ENCODE data around the gene TSPEAR.
"Not testable (repeated sequence)": the region's sequence is repeated elsewhere in the genome, so short reads cannot be mapped to it uniquely, and the experiment has no call there.

TSPEAR gene

GRCh38 chr21:44582055-44582454, 129.3 kb downstream of the TSPEAR start:
- DNase-seq = no peak

DNA sequence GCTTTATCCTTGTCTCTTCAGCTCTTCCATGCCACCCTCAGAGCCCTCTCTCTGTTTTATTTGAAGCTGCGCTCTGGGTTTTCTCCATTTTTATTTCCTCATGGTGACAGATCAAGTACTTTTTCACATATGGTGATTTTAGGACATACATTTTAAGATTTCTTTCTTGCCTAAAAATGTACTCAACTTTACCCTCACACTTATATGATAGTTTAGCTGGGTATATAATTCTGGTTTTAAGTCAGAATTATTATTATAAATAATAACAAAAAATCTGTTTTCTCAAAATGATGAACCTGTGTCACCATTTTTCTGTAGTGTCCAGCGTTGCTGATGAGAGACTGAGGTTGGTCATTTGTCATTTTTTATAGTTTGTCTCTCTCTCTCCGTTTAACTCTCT, 130.2 kb downstream of the TSPEAR start:
- no peak for DNase-seq

- not testable (repeated sequence) for DNase-seq
These were observed 131.0 kb downstream of the TSPEAR start, which contains the start of gene KRTAP10-5 for GRCh38 chr21:44580231-44580821. Gene KRTAP10-5, minus strand, starts transcription at chr21:44580604. Its CDS starts 26 bp downstream, at chr21:44580578.

- DNase-seq = no peak
These were observed 131.6 kb downstream of the TSPEAR start for GRCh38 chr21:44579833-44580144.

GRCh38 chr21:44579056-44579832, 132.1 kb downstream of the TSPEAR start:
- DNase-seq = no peak

DNA sequence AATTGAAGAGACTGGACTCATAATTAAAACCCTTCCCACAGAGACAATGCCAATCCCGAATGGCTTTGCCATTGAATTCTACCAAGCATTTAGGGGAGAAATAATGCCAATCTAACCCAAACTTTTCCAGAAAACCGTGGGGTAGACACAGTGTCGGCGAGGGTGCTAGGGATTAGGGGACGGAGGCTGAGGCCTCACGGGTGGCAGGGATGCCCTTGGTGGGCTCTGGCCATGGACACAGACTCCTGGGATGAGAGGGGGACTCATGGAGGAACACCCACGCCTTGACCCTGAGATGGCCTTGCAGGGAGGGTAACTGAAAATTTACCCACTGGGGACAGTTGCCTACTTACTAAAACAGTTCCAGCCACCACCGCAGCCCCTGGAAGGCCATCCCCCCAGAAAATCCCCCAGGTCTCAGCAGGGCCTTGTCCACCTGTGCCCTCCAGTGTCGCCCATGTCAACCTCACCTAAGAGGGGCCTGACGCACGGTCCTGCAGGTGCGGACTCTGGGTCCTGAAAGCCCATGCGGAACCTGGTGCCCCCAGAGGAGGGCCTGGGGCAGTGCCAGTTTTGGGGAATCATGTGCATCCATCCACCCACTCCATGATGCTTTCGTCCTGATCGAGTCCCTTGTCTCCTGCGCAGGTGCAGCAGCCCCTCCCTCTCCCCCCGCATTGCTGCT, 132.9 kb downstream of the TSPEAR start:
- no peak for DNase-seq

DNA sequence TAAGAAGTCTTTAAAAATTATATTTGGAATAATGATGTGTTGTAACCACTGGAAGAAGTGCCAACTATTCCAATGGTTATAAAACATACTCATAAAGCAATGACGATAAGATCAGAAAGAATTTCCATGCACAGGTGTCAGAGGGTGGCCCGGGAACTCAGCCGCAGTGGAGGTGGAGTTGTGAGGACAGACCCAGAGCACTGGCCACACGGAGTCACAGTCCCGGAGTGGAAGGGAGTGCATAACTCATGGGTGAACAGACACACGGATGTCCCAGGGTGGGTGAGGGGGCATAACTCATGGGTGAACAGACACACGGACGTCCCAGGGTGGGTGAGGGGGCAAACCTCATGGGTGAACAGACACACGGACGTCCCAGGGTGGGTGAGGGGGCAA, 135.3 kb downstream of the TSPEAR start:
- DNase-seq = no peak

- no peak for DNase-seq
These were observed 135.9 kb downstream of the TSPEAR start for GRCh38 chr21:44575307-44576024.

GRCh38 chr21:44574457-44575306, 136.7 kb downstream of the TSPEAR start:
- DNase-seq = peak; percentile 18

DNA sequence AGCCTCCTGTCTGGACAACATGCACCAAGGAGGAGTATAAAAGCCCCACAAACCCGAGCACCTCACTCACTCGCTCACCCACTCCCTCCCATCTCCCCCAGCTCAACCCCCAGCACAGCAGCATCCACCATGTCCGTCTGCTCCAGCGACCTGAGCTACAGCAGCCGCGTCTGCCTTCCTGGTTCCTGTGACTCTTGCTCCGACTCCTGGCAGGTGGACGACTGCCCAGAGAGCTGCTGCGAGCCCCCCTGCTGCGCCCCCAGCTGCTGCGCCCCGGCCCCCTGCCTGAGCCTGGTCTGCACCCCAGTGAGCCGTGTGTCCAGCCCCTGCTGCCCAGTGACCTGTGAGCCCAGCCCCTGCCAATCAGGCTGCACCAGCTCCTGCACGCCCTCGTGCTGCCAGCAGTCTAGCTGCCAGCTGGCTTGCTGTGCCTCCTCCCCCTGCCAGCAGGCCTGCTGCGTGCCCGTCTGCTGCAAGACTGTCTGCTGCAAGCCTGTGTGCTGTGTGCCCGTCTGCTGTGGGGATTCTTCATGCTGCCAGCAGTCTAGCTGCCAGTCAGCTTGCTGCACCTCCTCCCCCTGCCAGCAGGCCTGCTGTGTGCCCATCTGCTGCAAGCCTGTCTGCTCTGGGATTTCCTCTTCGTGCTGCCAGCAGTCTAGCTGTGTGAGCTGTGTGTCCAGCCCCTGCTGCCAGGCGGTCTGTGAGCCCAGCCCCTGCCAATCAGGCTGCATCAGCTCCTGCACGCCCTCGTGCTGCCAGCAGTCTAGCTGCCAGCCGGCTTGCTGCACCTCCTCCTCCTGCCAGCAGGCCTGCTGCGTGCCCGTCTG, 137.5 kb downstream of the TSPEAR start, which contains the start of gene KRTAP10-4:
KRTAP10-4 (plus strand) TSS at position 100 of the 827 bp plus-strand sequence; CDS start at position 130, 30 bp downstream.
- DNase-seq = not testable (repeated sequence)

GRCh38 chr21:44572959-44573583, 138.3 kb downstream of the TSPEAR start:
- no peak for DNase-seq

DNA sequence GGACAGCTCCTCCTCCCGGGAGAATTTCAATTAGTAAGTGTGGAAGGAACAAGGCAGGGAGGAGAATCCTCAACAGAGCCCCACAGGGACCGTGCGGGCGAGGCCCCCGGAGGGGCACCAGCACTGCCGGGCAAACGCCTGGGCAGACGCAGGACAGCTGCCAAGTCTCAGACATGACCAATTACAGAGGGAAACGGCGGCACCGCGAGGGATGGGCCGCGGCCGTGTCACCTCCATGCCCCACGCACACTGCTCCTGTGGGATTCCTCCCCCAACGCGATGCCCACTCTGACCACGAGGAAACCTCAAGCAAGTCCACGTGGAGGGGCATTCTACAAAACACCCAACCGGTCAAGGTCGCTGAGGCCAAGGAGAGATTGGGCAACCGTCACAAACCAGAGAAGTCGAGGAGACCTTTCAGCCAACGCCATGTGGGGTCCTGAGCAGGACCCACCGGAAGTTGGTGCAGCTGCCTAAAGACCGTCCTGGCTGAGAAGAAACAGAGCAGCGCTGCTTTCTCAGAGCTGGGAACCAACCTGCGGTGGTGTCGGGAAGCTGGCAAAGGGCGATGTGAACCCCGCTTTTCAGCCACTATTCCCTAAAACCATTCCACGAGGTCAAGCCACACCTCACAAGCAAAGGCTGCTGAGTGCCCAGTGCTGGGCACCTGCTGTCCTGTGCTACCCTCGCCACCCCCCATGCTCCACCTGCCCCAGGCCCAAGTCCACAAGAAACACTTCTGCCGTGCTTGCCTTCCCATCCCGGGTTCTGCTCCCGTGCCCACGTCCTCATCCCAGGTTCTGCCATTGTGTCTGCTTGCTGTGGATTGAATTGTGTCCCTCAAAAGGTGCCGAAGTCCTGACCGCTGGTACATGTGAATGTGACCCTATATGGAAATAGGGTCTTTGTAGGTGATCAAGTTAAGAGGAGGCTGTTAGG, 139.3 kb downstream of the TSPEAR start:
- DNase-seq = no peak

DNA sequence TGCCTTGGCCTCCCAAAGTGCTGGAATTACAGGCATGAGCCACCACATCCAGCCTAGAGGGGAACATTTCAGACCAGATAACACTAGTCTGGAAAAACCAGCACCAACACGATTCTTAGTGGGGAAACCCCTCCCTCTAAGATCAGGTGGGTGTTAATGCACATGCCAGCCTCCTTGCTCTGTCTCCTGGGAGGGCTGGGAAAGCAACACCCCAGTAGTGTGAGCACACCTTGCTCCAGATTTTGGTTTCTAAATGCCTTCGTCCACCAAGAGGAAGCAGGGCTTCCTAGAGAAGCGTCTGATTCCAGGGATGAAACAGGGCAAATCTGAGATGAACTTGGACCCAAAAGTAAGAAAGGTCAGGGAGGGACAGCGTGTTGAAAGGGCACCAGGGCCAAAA, 140.1 kb downstream of the TSPEAR start:
- DNase-seq = no peak

DNA sequence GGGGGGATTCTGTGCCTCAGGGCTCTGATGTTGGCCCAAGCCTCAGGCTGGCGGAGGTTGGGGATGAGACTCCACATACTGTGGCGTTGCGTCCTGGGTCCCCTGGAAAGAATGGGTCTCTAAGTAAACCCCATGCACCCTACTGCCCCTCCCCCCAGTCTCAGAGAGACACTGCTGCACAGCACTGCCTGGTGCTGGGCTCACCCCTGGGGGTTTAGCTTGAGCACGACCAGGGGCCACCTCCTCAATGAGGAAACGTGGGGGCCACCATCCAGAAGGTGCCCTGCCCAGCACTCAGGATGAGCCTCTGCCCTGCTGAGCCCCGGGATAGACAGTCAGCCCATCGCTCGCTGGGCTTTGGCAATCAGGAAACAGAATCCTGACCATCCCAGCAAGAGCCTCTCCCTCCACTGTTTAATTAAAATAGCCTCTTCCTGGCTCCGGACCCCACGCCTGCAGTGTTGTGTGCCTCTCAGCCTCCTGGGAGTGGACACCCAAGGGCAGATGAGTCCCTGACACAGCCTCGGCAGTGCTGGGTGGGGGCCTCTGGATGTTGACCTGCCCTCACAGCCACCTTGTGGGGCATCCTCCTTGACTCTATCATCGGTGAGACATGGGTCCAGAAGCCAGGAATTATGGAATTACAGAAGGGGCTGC, 141.4 kb downstream of the TSPEAR start:
- DNase-seq = no peak

DNA sequence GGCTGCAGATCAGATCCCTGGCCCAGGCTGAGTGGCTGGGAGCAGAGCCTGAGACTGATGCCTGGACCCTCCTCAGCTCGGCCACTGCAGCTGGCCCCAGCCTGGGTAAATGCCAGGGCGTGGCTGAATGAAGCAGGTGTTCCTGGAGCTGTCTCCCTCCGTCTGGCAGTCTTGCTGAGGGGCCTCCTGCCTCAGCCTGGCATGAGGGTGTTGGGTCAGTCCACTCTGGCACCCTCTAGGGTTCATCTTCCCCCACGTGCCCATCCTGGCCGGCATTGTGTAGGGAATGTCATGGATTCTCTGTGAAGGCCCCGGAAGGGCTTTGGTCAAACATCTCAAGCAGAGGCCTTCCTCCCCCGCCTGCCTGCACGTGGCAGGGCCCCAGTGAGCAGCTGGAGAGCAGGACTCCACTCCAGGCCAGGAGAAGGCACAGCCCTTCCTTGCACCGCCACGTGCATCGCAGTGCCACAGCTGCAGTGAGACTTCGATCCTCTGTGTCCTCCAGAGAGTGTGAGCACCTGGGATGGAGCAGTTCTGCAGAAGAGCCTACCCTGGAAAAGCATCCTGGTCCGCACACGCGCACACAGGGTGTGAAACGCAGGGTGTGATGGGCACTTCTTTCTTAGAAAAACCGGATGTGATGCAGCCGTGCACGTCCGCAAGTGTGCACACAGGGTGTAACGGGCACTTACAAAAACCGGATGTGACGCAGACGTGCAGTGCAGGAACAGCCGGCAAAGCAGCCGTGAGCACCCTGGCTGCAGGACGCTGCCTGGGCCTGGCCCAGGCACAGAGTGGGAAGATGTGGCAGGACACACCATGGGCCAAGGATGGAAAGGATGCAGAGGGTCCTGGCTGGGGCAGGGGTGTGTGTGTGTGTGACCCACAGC, 142.5 kb downstream of the TSPEAR start:
- DNase-seq = peak; percentile 3

GRCh38 chr21:44568261-44568660, 143.1 kb downstream of the TSPEAR start:
- no peak for DNase-seq

DNA sequence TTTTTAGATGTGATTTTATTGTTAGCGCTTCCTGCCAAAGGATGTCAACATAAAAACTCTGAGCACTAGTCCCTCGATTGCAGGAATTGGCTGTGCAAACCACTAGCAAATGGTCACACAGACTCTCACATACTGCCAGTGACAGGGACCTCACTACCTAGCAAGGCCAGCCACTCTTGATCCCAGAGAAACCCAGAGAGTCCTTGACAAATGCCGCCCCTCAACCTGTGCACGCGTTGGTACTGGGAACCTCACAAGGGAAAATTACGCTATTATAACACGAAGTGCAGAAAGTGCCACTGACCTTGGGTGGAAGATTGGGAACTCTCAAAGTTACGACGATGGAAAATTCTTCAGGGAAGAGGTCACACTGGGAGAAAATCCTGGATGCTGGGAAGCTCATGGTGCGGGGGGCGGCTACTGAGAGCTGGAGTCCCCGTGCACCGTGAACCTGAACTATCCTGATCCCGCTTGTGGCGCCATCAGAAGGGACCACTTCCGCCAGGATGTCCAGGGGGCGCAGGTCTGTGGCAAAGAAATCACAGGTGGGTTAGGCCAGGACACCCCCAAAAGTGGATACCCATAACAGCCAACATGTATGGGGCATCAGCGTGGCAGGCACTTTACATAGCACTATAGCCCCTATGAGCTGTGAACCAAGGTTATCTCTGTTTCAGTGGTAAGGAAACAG, 143.7 kb downstream of the TSPEAR start:
- DNase-seq = no peak

All from NCI-H748 treated with DMSO at 0.1 percent for 48 hours (cell line).